ENCODE results near the gene SRPRB.
A peak's percentile ranks its signal among the peaks of the same experiment; 100 is the strongest.
"Not testable (repeated sequence)": the region's sequence is repeated elsewhere in the genome, so short reads cannot be mapped to it uniquely, and the experiment has no call there.

The SRPRB gene

GRCh38 chr3:133776794-133777438, 28.7 kb upstream of the SRPRB start:
- in situ Hi-C loops (cut with HindIII; ENCODE audit: low pct_ligation_motif_present, low pct_unique_long_range_greater_than_20kb, low sequenced_read_pairs): no loop called here
- no peak for DNase-seq

GRCh38 chr3:133777807-133778568, 27.6 kb upstream of the SRPRB start:
- no peak for DNase-seq
- in situ Hi-C loops (cut with HindIII; ENCODE audit: low pct_ligation_motif_present, low pct_unique_long_range_greater_than_20kb, low sequenced_read_pairs): no loop called here

GRCh38 chr3:133779626-133780203, 25.9 kb upstream of the SRPRB start:
- in situ Hi-C loops (cut with HindIII; ENCODE audit: low pct_ligation_motif_present, low pct_unique_long_range_greater_than_20kb, low sequenced_read_pairs): no loop called here
- no peak for DNase-seq

GRCh38 chr3:133780756-133781155, 24.9 kb upstream of the SRPRB start:
- in situ Hi-C loops (cut with HindIII; ENCODE audit: low pct_ligation_motif_present, low pct_unique_long_range_greater_than_20kb, low sequenced_read_pairs); DNase-seq: not testable (repeated sequence)

- DNase-seq: no peak
- in situ Hi-C loops (cut with HindIII; ENCODE audit: low pct_ligation_motif_present, low pct_unique_long_range_greater_than_20kb, low sequenced_read_pairs): no loop called here
Measured at GRCh38 chr3:133781570-133781969, 24.0 kb upstream of the SRPRB start.

GRCh38 chr3:133782454-133782853, 23.2 kb upstream of the SRPRB start:
- in situ Hi-C loops (cut with HindIII; ENCODE audit: low pct_ligation_motif_present, low pct_unique_long_range_greater_than_20kb, low sequenced_read_pairs): no loop called here
- DNase-seq: no peak

GRCh38 chr3:133783762-133784161, 21.9 kb upstream of the SRPRB start:
- in situ Hi-C loops (cut with HindIII; ENCODE audit: low pct_ligation_motif_present, low pct_unique_long_range_greater_than_20kb, low sequenced_read_pairs): no loop called here
- DNase-seq: no peak

- no peak for DNase-seq
- in situ Hi-C loops (cut with HindIII; ENCODE audit: low pct_ligation_motif_present, low pct_unique_long_range_greater_than_20kb, low sequenced_read_pairs): no loop called here
Measured at GRCh38 chr3:133788024-133788423, 17.6 kb upstream of the SRPRB start.

GRCh38 chr3:133792171-133792763, 13.3 kb upstream of the SRPRB start:
- in situ Hi-C loops (cut with HindIII; ENCODE audit: low pct_ligation_motif_present, low pct_unique_long_range_greater_than_20kb, low sequenced_read_pairs): no loop called here
- peak; percentile 4 for DNase-seq

GRCh38 chr3:133797396-133798105, 8.1 kb upstream of the SRPRB start:
- DNase-seq: no peak
- in situ Hi-C loops (cut with HindIII; ENCODE audit: low pct_ligation_motif_present, low pct_unique_long_range_greater_than_20kb, low sequenced_read_pairs): no loop called here

GRCh38 chr3:133799794-133800585, 5.6 kb upstream of the SRPRB start:
- DNase-seq: no peak

GRCh38 chr3:133803469-133803868, 2.1 kb upstream of the SRPRB start:
- DNase-seq: no peak
- in situ Hi-C loops (cut with HindIII; ENCODE audit: low pct_ligation_motif_present, low pct_unique_long_range_greater_than_20kb, low sequenced_read_pairs): no loop called here

More at GRCh38 chr3:133799794-133800585, 5.6 kb upstream of the SRPRB start:
- in situ Hi-C loops (cut with HindIII; ENCODE audit: low pct_ligation_motif_present, low pct_unique_long_range_greater_than_20kb, low sequenced_read_pairs): no loop called here

- in situ Hi-C loops (cut with HindIII; ENCODE audit: low pct_ligation_motif_present, low pct_unique_long_range_greater_than_20kb, low sequenced_read_pairs): no loop called here
- DNase-seq: no peak
Measured at GRCh38 chr3:133804896-133805295, 719 bp upstream of the SRPRB start.

GRCh38 chr3:133805384-133805701, 272 bp upstream of the SRPRB start:
- in situ Hi-C loops (cut with HindIII; ENCODE audit: low pct_ligation_motif_present, low pct_unique_long_range_greater_than_20kb, low sequenced_read_pairs): no loop called here
- DNase-seq: no peak

- no peak for DNase-seq
- in situ Hi-C loops (cut with HindIII; ENCODE audit: low pct_ligation_motif_present, low pct_unique_long_range_greater_than_20kb, low sequenced_read_pairs): no loop called here
Measured at GRCh38 chr3:133812872-133813271, 7.3 kb downstream of the SRPRB start.

- no peak for DNase-seq
- in situ Hi-C loops (cut with HindIII; ENCODE audit: low pct_ligation_motif_present, low pct_unique_long_range_greater_than_20kb, low sequenced_read_pairs): no loop called here
Measured at GRCh38 chr3:133815386-133815785, 9.8 kb downstream of the SRPRB start.

GRCh38 chr3:133820129-133820528, 14.5 kb downstream of the SRPRB start:
- no peak for DNase-seq
- in situ Hi-C loops (cut with HindIII; ENCODE audit: low pct_ligation_motif_present, low pct_unique_long_range_greater_than_20kb, low sequenced_read_pairs): no loop called here

- DNase-seq: peak; percentile 26
- in situ Hi-C loops (cut with HindIII; ENCODE audit: low pct_ligation_motif_present, low pct_unique_long_range_greater_than_20kb, low sequenced_read_pairs): no loop called here
Measured at GRCh38 chr3:133820889-133821675, 15.5 kb downstream of the SRPRB start.
